HG03280 (cell line): ENCODE data around the gene MNAT1.
"Not testable (repeated sequence)": the region's sequence is repeated elsewhere in the genome, so short reads cannot be mapped to it uniquely, and the experiment has no call there.

Experiments used
- ATAC-seq: cut with Tn5 transposase; IDR thresholded peaks from one replicate; pipeline ENCODE4 v1.9.1; 2021; ENCODE audit warnings: mild to moderate bottlenecking, moderate library complexity; ENCODE audit not compliant: unreplicated experiment

The MNAT1 gene

GRCh38 chr14:60734465-60735242 is at the start of gene MNAT1:
Gene MNAT1 (plus strand): TSS chr14:60734761. CDS start chr14:60734863, 102 bp downstream.
- peak; percentile 93 for ATAC-seq

DNA sequence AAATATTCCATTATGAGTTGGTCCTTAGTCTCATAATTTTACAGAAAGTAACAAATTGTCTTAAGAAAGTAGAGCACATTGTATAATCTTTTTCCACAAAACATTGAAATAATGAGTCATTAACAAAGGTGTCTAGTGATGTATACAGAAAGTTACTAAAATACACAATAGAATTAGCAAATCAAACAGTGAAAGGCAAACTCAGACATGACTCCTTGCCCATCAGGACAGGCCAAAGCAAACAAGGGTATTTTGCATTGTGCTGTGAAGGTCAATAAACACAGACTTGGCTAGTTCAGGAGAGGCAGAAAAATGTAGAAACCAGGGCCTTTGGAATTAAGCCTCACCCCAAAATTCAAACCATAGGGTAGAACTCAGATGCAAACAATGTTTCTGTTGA is 47.7 kb upstream of the MNAT1 start:
- no peak for ATAC-seq

- ATAC-seq, result no peak
These were observed 43.0 kb upstream of the MNAT1 start for GRCh38 chr14:60691383-60692113.

DNA sequence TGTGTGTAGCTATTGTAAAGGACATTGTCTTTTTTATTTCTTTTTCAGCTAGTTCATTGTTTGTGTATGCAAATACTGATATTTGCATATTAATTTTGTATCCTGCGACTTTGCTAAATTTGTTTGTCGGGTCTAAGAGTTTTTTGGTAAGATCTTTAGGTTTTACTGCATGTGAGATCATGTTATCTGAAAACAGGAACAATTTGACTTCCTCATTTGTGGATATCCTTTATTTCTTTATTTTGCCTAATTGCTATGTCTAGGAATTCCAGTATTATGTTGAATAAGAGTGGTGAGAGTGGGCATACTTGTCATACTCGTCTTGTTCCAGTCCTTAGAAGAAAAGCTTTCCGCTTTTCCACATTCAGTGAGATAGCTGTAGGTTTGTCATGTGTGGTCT is 39.2 kb upstream of the MNAT1 start:
- ATAC-seq, result no peak

DNA sequence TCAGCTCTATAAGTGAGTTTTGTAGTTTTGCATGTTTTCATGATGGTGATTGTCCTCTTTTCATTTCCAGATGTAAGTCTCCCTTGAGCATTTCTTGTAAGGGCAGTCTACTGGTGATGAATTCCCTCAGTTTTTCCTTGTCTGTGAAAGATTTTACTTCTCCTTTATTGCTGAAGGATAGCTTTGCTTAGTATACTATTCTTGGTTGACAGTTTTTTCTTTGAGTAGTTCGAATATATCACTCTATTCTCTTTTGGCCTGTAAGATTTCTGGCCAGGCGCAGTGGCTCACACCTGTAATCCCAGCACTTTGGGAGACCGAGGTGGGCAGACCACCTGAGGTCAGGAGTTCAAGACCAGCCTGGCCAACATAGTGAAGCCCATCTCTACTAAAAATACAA is 34.0 kb upstream of the MNAT1 start:
- ATAC-seq, result no peak

DNA sequence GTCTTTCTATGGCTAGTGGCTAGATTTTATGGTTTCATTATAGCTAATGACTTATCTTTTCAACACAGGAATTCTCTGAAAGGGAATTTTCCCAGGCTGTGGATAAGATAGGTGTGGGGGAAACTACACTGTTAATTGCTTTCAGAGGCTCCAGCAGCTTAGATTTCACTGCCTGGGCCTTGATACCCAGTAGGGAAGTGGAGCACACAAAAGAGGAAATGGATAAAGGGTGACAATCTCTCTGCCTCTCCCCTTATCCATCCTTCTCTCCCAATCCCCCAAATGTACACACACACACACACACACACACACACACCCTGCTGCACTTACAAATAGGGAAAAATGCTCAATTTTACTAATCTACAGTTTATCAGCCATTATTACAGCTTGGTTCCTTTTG is 29.5 kb upstream of the MNAT1 start:
- ATAC-seq, result no peak

DNA sequence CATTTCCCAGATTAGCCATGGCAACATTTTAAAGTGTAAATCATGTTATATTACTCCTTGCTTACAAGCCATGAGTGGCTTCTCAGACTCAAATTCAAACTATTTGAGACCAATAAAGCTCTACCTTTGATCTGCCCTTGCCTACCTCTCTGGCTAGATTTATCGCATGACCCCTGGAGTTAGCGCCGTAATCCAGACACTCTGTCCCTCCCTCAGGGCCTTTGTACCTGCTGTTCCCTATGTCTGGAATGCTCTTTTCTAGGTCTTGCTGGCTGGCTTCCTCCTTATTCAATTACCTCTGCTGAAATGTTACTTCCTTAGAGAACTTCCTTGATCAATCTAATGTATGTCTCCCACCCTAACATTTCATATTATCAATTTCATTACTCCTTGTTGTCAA is 26.7 kb upstream of the MNAT1 start:
- no peak for ATAC-seq

GRCh38 chr14:60710494-60710893 is 24.1 kb upstream of the MNAT1 start:
- ATAC-seq, result no peak

DNA sequence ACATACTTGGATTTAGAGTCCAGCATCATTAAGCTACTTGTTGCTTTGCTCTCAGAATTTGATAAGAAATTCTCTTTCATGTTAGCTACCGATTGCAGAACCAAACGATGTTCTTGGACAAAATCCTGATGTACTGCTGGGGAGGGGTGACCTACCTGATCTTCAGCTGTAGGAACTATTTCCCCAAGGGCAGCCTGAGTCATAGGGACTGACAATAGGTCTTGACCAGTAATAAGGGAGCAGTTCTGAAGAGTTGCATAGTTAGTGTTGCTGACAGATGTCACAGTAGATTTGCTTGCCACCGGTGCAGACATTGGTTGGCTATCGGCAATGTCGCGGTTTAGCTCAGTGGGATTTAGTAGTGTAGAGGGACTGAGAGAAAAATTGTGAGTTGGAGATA is 21.0 kb upstream of the MNAT1 start:
- ATAC-seq, result no peak

GRCh38 chr14:60720391-60720790 is 14.2 kb upstream of the MNAT1 start:
- ATAC-seq, result no peak

- ATAC-seq, result no peak
These were observed 13.6 kb upstream of the MNAT1 start for GRCh38 chr14:60720962-60721325.

DNA sequence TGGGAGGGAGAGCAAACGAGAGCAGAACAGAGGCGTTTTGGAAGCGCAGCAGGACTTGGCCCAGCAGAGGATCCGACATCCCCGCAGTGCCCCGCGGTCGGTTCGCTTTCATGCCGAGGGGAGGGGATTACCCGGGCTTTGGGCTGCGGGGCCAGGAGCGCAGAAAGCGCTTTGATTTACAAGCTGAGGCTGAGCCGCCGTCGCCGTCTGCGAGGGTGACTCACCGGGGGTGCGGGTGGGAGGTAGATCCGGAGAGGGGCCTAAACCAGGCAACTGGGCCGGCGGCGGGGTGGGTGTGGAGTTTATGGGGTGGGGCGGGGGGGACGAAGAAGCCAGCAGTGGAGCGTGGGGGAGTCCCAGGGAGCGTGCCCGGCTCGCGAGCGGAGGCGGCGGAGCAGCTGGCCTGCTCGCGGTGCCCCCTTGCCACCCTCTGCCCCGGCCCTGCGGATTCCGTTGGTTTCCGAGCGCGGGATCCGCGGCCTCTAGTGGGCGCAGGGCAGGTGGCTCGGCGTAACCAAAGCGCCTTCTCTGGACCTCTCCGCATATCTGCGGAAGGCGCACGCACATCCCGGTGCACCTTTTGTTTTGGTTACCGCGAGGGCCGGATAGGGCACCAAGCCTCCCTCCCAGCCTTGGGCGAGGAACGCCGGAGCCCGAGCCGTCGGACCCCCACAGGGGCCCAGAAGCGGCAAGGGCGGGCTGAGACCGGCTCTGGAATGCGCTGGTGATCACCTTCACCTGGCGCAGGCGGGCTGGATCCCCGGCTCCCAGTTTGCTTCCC is 13.0 kb upstream of the MNAT1 start:
- ATAC-seq, result peak; percentile 41

- no peak for ATAC-seq
These were observed 12.5 kb upstream of the MNAT1 start for GRCh38 chr14:60722107-60722356.

DNA sequence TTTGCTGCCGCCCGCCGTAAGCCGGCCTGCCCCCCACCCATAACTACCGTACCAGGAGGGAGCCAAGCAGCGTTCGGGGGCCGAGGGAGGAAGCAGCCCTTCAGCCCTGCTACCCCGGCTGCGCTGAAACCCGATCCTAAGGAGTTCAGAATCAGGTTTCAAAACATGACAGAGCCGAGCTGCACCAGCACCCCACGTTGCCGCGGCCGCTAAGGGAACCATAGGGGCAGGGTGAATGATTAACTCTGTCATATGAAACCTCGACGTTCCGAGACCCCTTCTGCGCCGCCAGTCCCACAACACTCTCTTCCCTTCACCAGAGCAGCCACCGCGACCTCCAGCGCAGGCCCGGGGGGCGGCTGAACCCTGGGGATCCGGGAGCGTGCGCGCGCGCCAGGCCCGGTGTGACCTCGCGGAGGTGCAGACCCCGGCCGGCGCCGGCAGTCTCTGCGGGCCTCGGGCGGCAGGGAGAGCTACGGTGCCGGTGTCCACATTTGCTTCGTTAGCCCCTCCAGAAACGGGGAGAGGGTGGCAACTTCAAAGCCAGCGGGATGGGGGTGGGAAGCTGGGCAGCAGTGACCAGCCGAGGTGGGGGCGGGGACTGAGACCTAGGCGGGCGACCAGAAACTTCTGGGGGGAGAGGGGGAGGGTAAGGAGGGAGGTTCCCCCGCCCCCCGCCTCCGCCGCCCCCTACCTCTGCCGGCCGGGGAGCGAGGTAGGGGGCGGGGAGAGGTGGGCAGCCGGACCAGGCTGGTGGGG is 12.0 kb upstream of the MNAT1 start:
- no peak for ATAC-seq

DNA sequence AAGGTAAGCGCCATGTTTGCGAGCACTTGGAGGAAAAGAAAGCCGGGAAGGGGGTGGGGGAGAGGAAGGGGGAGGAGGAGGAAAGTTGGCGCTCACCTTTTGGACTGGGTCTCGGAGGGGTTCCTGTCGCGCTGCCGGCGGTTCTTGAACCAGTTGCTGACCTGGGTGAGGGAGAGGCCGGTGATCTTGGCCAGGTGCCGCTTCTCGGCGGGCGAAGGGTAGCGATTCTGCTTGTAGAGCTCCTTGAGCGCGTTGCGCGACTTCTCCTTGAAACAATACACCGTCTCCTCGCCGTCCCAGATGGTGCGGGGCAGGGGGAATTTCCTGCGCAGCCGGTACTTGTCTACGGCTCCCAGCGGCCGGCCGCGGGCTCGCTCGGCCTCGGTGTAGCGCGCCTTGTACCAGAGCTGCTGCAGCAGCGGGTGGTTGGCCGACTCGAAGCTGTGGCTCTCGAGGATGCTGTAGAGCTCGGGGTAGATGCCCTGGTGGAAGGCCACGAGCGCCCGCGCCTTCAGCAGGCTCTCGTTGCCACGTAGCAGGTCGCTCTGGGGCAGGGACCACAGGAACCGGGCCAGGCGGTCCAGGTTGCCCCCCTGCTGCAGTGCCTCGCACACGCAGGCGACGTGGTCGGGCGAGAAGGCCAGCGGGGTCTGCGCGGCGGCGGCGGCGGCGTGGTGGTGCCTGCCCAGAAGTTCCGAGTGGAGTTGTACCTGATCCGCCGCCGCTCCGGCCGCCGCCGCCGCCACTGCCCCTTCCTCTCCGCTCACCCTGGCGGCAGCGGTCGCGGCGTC is 11.2 kb upstream of the MNAT1 start:
- ATAC-seq, result peak; percentile 47

GRCh38 chr14:60723907-60724618 is 10.5 kb upstream of the MNAT1 start, which contains the start of gene SIX4:
Gene SIX4 (minus strand): TSS chr14:60724351. CDS start chr14:60724074, 277 bp downstream.
- peak; percentile 36 for ATAC-seq

- ATAC-seq, result not testable (repeated sequence)
These were observed 3.3 kb upstream of the MNAT1 start for GRCh38 chr14:60731291-60731690.

DNA sequence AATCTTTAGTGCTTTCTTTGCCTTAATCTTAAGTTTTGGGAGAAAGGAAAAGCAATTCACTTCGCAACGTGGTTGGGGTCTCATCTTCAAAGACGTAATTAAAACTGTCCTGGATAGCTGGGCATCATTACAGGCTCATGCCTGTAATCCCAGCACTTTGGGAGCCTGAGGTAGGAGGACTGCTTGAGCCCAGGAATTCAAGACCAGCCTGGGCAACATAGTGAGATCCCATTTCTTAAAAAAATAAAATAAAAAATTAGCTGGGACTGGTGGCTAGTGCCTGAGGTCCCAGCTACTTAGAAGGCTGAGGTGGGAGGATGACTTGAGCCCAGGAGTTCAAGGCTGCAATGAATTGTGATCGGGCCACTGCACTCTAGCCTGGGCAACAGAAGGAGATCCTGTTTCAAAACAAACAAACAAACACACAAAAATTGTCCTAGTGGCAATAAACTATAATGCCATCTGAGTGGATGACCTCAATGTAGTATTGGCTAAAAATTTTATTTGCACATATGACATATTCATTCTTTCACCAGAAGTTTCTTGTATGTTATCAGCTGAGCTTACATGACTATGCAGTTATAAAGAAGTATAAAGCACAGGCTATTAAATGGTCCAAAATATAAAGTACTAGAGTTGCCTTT is 1.6 kb upstream of the MNAT1 start:
- ATAC-seq, result no peak

DNA sequence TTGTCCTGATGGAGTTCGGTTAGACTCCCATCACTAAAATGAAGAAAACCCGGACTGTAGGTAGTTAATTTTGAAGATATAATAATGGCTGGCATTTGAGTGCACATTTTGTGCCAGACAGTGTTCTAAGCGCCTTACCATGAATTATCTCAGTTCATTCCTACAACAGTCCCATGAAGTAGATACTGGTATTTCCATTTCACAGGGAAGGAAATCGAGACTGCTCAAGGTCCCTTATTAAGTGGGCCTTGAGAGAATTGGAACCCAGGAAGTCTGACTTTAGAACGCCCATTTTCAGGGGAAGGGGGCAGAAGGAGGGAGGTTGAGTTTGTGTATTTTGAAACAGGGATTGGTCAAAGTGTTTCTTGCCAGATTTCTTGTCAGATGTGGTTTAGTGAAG is 855 bp downstream of the MNAT1 start:
- ATAC-seq, result no peak
